ENCODE results near the gene GRIA3.

GRCh38 chrX:123237271-123237670 lies 53.2 kb downstream of the GRIA3 start:
- TF ChIP-seq POLR2AphosphoS5 (IDR thresholded peaks at IDR 0.05) (no peak), CTCF (IDR thresholded peaks at IDR 0.05) (no peak)

All from esophagus muscularis mucosa (tissue), 3 donors.